ENCODE data around the gene CBLB.

- TF ChIP-seq CHD4 (IDR thresholded peaks at IDR 0.05; ENCODE audit: insufficient read depth, insufficient replicate concordance, low read depth, low read length, poor library complexity, severe bottlenecking) (no peak), MEIS2 (IDR thresholded peaks at IDR 0.05; ENCODE audit: partially characterized antibody) (no peak), STAG1 (CRISPR knock-in tag; IDR thresholded peaks at IDR 0.05; ENCODE audit: borderline replicate concordance) (no peak)
Measured at GRCh38 chr3:105802118-105802706, 66.6 kb downstream of the CBLB start.

Measured in K562 (cell line).